ENCODE data around the gene CLCN2.

GRCh38 chr3:184350618-184351017 lies 10.8 kb downstream of the CLCN2 start:
- TF ChIP-seq CTCF (IDR thresholded peaks at IDR 0.05; ENCODE audit: insufficient read depth, low read length, poor library complexity, severe bottlenecking): no peak
- TF ChIP-seq EZH2phosphoT487 (conservative IDR thresholded peaks at IDR 0.05; ENCODE audit: low read length): no peak

Data from SU-DHL-6 (cell line).